Measurements from ENCODE around the gene SPG11. TPM values are rescaled to one million over a fixed set of nuclear protein-coding genes. Genes with fewer than 3 reads are reported as not detected.

The SPG11 gene
- total RNA-seq, 1 donor from 2014 or later: 78.0 TPM

- intact Hi-C loops (cut with micrococcal nuclease): loop anchor here (1.0 to 2.0 kb wide), 5 partner anchors 10 to 52 kb away; partner anchors contain the start of genes B2M, PATL2 and SPG11
These were observed 13.2 kb upstream of the SPG11 start for GRCh38 chr15:44676676-44677075.

GRCh38 chr15:44675911-44676310 is 12.4 kb upstream of the SPG11 start:
- intact Hi-C loops (cut with micrococcal nuclease): loop anchor here (1.0 to 2.0 kb wide), 3 partner anchors 7 to 15 kb away; partner anchors contain the start of gene SPG11

- intact Hi-C loops (cut with micrococcal nuclease): no loop called here
These were observed 10.2 kb upstream of the SPG11 start for GRCh38 chr15:44673639-44674038.

GRCh38 chr15:44670087-44670950 is 6.9 kb upstream of the SPG11 start:
- intact Hi-C loops (cut with micrococcal nuclease): no loop called here

GRCh38 chr15:44668921-44669320 is 5.5 kb upstream of the SPG11 start:
- intact Hi-C loops (cut with micrococcal nuclease): loop anchor here (10.0 kb wide), 2 partner anchors 356 to 844 kb away; partner anchors contain the start of genes MFAP1, SORD and WDR76

GRCh38 chr15:44667039-44667360 is 3.5 kb upstream of the SPG11 start:
- intact Hi-C loops (cut with micrococcal nuclease): loop anchor here (10.0 kb wide), 2 partner anchors 358 to 842 kb away; partner anchors contain the start of genes MFAP1, SORD and WDR76

- intact Hi-C loops (cut with micrococcal nuclease): loop anchor here (1.0 to 10.0 kb wide), 3 partner anchors 11 to 842 kb away; partner anchors contain the start of genes MFAP1, SORD and WDR76
These were observed 3.0 kb upstream of the SPG11 start for GRCh38 chr15:44666210-44667038.

GRCh38 chr15:44662478-44663409 is 718 bp downstream of the SPG11 start:
- intact Hi-C loops (cut with micrococcal nuclease): loop anchor here (1.0 to 10.0 kb wide), 12 partner anchors 14 to 838 kb away; partner anchors contain the start of genes B2M, EIF3J, MFAP1 and PATL2

- intact Hi-C loops (cut with micrococcal nuclease): loop anchor here (2.0 to 10.0 kb wide), 3 partner anchors 15 to 837 kb away; partner anchors contain the start of genes MFAP1, SORD and WDR76
These were observed 1.9 kb downstream of the SPG11 start for GRCh38 chr15:44661576-44661975.

GRCh38 chr15:44659056-44659455 is 4.4 kb downstream of the SPG11 start:
- intact Hi-C loops (cut with micrococcal nuclease): no loop called here

- intact Hi-C loops (cut with micrococcal nuclease): no loop called here
These were observed 6.1 kb downstream of the SPG11 start for GRCh38 chr15:44657378-44657777.

GRCh38 chr15:44656913-44657312 is 6.5 kb downstream of the SPG11 start:
- intact Hi-C loops (cut with micrococcal nuclease): no loop called here

- intact Hi-C loops (cut with micrococcal nuclease): no loop called here
These were observed 7.2 kb downstream of the SPG11 start for GRCh38 chr15:44656298-44656697.

GRCh38 chr15:44654858-44655257 is 8.6 kb downstream of the SPG11 start:
- intact Hi-C loops (cut with micrococcal nuclease): no loop called here

GRCh38 chr15:44647637-44648036 is 15.8 kb downstream of the SPG11 start:
- intact Hi-C loops (cut with micrococcal nuclease): loop anchor here (2.0 kb wide), 1 partner anchor 13 kb away; no protein-coding TSS in a partner anchor

GRCh38 chr15:44647036-44647435 is 16.4 kb downstream of the SPG11 start:
- intact Hi-C loops (cut with micrococcal nuclease): loop anchor here (2.0 kb wide), 1 partner anchor 14 kb away; no protein-coding TSS in a partner anchor

- intact Hi-C loops (cut with micrococcal nuclease): loop anchor here (2.0 kb wide), 1 partner anchor 14 kb away; no protein-coding TSS in a partner anchor
These were observed 17.0 kb downstream of the SPG11 start for GRCh38 chr15:44646460-44646859.

GRCh38 chr15:44641651-44642050 is 21.8 kb downstream of the SPG11 start:
- intact Hi-C loops (cut with micrococcal nuclease): no loop called here

GRCh38 chr15:44636976-44637375 is 26.5 kb downstream of the SPG11 start:
- intact Hi-C loops (cut with micrococcal nuclease): no loop called here

GRCh38 chr15:44633603-44634002 is 29.9 kb downstream of the SPG11 start:
- intact Hi-C loops (cut with micrococcal nuclease): loop anchor here (1.0 to 5.0 kb wide), 5 partner anchors 29 to 96 kb away; partner anchors contain the start of genes B2M, EIF3J, PATL2 and SPG11
